Esophagus (tissue), 2 donors: Measurements from ENCODE around the gene MFSD12. TPM values are rescaled to one million over a fixed set of nuclear protein-coding genes. Genes with fewer than 3 reads are reported as not detected.
"Not testable (repeated sequence)": the region's sequence is repeated elsewhere in the genome, so short reads cannot be mapped to it uniquely, and the experiment has no call there.

Source experiments
- H3K27ac ChIP-seq, 2 donors: one replicate each; pipeline ENCODE4 v1.5.1; 2013; ENCODE audit warnings: low read depth in 2 of 2, mild to moderate bottlenecking in 2 of 2, inconsistent platforms in 1 of 2, low read length in 1 of 2, moderate library complexity in 1 of 2
- H3K27me3 ChIP-seq, 2 donors: one replicate each; pipeline ENCODE4 v1.6.1; 2013; ENCODE audit warnings: low read length in 2 of 2, control low read depth in 1 of 2, mild to moderate bottlenecking in 1 of 2; ENCODE audit not compliant: insufficient read depth in 2 of 2, control insufficient read depth in 1 of 2
- H3K36me3 ChIP-seq, 2 donors: one replicate each; pipeline ENCODE4 v1.6.1; 2013; ENCODE audit warnings: low read length in 1 of 2; ENCODE audit not compliant: control insufficient read depth in 2 of 2, insufficient read depth in 2 of 2
- H3K4me1 ChIP-seq, 2 donors: one replicate each; pipeline ENCODE4 v1.6.1; 2013; ENCODE audit warnings: low read length in 1 of 2; ENCODE audit not compliant: control insufficient read depth in 2 of 2, insufficient read depth in 2 of 2
- H3K4me3 ChIP-seq, 2 donors: one replicate each; pipeline ENCODE4 v1.5.1; 2013; ENCODE audit warnings: low read length in 2 of 2, mild to moderate bottlenecking in 2 of 2, low read depth in 1 of 2, moderate library complexity in 1 of 2
- H3K9me3 ChIP-seq, 2 donors: one replicate each; pipeline ENCODE4 v1.6.1; 2013; ENCODE audit warnings: mild to moderate bottlenecking in 2 of 2, low read depth in 1 of 2, low read length in 1 of 2, moderate library complexity in 1 of 2; ENCODE audit not compliant: control insufficient read depth in 2 of 2, insufficient read depth in 1 of 2
- WGBS, 2 donors: extraction: QIAGEN DNeasy Blood & Tissue Kit; methylation state at CpG; one replicate each; pipeline ENCODE4 v1.1.7; 2013; 5-methylcytosine and 5-hydroxymethylcytosine counted together
- polyA plus RNA-seq, 2 donors: library from polyadenylated mRNA; stranded (reverse); fragments of 200-250 nt; gene quantifications; one replicate each; pipeline ENCODE4 v1.2.3, GENCODE V29; 2013
- donor health status: healthy with polysubstance abuse.
- donor health status: Bipolar disorder and iron deficiency.

MFSD12 gene
- polyA plus RNA-seq, 2 donors = 26.8 to 27.5 TPM

DNA sequence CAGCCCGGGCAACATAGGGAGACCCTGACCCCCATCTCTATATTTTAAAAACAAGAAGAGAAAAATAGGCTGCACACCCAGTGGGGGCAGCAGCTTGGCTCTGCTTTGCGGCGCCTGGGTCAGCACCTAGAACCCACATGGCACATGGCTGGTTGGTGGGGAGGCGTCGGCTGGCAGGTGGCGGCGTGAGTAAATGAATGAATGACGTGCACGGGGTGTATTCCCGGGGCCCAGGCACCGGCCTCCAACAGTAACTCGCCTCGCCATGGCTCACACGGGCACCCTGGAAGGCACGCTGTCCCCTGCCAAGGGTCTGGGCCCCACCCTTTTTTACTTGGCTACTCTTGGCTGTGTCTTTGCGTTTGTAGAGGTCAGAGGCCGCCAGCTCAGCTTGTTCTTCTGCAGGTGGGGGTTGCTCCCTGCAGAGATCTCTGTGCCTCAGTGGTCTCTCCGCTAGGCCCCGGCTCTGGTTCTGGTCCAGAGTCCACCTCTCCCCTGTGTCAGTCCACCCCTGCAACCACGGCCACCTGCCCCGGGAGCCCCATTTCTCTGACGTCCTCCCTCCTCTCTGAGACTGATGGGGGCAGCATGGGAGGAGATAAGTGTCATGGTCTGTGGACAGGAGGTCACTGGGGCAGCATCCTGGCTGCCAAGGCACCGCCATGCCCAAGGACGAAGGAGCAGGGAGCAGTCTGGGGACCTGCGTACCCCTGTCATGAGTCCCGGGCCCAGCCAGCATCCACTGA is 45.7 kb downstream of the MFSD12 start:
- Histone ChIP-seq H3K4me3 (no peak overlapping the region), H3K27ac (no peak overlapping the region), H3K27me3 (no peaks in the 10 kb centered on the region), H3K4me1 (peaks cover 7 to 33% of the 10 kb centered on the region in 2 donors), H3K36me3 (peaks cover 4 to 15% of the 10 kb centered on the region in 2 donors), H3K9me3 (no peaks in the 10 kb centered on the region)
- WGBS, 2 donors = 80 to 83% methylated on average over 26 of the region's 26 CpGs

DNA sequence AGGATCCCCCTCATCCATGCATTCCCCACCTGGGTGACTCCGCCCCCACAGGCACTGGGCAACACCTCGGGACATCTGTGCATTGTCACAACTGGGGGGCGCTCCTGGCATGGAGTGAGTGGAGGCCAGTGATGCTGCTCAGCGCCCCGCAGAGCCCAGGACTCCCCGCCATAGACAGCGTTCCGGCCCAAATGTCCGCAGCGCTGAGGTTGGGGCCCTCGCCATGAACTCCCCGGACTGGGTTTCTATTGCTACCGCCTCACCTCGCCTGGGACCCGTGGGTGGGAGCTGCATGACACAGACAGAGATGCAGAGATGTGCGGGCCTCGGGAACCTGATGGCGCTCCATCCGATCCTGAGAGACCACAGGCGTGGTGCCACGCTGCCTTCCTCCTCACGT is 46.7 kb downstream of the MFSD12 start:
- 87 to 88% methylated on average over 22 of the region's 22 CpGs for WGBS, 2 donors
- no peak overlapping the region for H3K4me3 ChIP-seq
- H3K9me3 ChIP-seq = peaks cover 0 to 2% of the 10 kb centered on the region in 2 donors
- H3K27me3 ChIP-seq = no peaks in the 10 kb centered on the region
- no peak overlapping the region for H3K27ac ChIP-seq
- H3K4me1 ChIP-seq = peaks cover 7 to 29% of the 10 kb centered on the region in 2 donors
- H3K36me3 ChIP-seq = peaks cover 4 to 15% of the 10 kb centered on the region in 2 donors

DNA sequence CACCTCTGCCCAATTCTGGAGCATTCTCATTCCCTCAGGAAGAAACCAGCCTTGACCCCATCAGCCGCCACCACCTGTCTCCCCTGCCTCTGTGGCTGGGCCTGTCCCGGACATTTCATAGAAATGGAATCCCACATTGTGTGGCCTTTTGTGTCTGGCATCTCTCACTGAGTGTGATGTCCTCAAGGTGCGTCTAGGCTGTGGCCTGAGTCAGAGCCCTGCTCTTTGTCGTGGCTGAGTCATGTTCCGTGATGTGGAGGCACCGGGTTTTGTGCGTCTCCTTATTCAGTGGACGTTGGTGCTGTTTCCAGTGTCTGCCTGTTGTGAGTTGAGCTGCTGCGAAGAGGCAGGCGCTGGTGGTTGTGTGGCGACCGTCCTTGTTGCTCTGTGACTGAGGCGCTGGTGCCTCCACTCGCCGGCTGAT is 47.8 kb downstream of the MFSD12 start:
- H3K4me1 ChIP-seq = peaks cover 7 to 29% of the 10 kb centered on the region in 2 donors
- peaks cover 0 to 2% of the 10 kb centered on the region in 2 donors for H3K9me3 ChIP-seq
- peak overlapping the region in 1 of 2 donors; percentile 78 for H3K27ac ChIP-seq
- 74 to 80% methylated on average over 15 of the region's 15 CpGs for WGBS, 2 donors
- no peak overlapping the region for H3K4me3 ChIP-seq
- H3K27me3 ChIP-seq = no peaks in the 10 kb centered on the region
- peaks cover 4 to 11% of the 10 kb centered on the region in 2 donors for H3K36me3 ChIP-seq

DNA sequence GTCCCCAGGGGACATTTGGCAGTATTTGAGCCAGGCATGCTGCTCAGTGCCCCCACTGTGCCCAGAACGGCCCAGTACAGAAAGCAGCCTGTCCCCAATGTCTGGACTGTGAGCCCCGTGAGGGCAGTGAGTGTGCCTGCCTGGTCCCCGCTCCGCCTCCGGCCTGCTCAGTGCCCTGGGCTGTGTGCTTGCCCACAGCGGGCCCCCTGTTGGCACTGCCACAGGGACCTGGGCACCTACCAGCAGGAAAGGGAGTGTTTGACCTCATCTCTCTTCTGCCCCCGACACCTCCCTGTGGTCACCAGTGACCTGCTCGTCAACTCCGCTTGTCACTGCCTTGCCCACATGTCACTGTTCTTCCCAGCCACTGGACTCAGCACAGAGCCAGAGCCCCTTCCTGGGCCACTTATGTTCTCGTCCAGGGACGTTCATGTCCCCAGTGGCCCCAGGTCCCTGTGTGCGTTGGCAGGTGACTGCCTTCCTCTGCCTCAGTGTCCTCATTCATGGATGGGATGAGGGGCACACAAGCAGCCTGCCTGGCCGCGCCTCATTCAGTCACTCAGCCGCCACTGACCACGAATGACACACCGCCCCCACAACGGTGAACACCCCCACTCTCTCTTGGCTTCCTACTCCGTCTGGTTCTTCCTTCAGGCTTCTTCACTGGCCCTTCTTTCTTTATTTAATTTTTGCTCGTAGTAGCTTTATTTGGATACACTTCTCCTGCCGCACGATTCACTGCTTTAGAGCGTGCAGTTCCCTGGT is 48.4 kb downstream of the MFSD12 start:
- H3K4me1 ChIP-seq = peaks cover 7 to 24% of the 10 kb centered on the region in 2 donors
- peaks cover 4 to 11% of the 10 kb centered on the region in 2 donors for H3K36me3 ChIP-seq
- peaks cover 0 to 2% of the 10 kb centered on the region in 2 donors for H3K9me3 ChIP-seq
- no peaks in the 10 kb centered on the region for H3K27me3 ChIP-seq
- no peak overlapping the region for H3K4me3 ChIP-seq
- 84% methylated on average over 23 of the region's 23 CpGs for WGBS, 2 donors
- H3K27ac ChIP-seq = peak overlapping the region in 1 of 2 donors; percentile 78

DNA sequence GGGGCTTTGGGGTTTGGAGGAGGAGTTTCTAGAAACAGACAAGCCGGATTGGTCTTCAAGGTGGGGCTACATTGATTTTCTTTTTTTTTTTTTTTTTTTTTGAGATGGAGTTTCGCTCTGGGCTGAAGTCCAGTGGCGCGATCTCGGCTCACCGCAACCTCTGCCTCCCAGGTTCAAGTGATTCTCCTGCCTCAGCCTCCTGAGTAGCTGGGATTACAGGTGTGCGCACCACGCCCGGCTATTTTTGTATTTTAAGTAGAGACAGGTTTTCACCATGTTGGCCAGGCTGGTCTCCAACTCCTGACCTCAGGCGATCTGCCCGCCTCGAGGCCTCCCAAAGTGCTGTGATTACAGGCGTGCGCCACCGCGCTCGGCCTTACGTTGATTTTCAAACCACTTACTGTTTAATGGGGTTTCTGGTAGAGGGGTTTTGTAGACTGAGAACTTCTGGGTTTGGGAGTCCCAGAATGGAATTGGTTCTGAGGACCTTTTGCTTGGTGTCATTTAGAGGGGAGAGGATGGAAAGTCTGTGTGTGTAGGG is 49.2 kb downstream of the MFSD12 start:
- H3K27me3 ChIP-seq, H3K9me3 ChIP-seq, H3K4me3 ChIP-seq, H3K27ac ChIP-seq: not testable (repeated sequence)
- Histone ChIP-seq H3K36me3 (peaks cover 4 to 11% of the 10 kb centered on the region in 2 donors), H3K4me1 (peaks cover 7 to 19% of the 10 kb centered on the region in 2 donors)
- 89 to 93% methylated on average over 18 of the region's 18 CpGs for WGBS, 2 donors

DNA sequence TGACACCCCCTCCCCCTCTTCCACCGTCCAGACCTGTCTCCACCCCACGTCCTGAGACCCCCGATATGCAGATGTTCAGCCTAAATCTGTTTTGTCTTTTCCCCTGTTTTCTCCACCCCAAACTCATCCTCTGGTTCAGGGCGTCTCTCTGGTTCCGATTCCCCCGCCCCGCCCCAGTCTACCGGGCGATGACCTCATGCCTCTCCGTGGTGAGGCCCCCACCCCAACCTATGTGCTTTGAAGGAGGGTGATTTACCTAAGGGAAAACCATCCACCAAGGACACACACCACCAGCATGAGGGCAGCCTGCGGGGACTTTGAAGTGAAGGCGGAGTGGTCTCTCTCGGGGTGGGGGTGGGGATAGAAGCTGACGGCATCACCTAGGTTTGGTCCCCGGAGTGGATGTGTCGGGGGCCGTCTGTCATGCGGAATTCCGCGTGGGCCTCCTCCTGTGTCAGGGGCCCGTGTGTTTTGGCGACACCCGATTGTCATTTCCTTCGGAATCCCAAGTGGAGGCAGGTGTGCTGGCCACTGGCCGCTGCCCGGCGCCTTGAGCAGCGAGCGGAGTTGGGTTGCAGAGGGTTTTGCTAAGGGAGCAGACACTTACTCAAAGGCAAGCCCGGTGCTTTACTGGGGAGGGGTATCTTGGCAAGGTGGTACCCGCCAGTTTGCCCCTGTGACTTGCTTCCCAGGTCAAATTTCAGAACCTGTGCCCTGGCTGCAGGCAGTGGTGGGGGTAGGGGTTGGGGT is 49.8 kb downstream of the MFSD12 start:
- peak overlapping the region; percentile 86 to 99 for H3K27ac ChIP-seq
- peak overlapping the region; percentile 86 to 98 for H3K4me3 ChIP-seq
- H3K36me3 ChIP-seq = peaks cover 4 to 11% of the 10 kb centered on the region in 2 donors
- 26 to 27% methylated on average over 31 of the region's 31 CpGs for WGBS, 2 donors
- peaks cover 7 to 17% of the 10 kb centered on the region in 2 donors for H3K4me1 ChIP-seq
- H3K9me3 ChIP-seq = peaks cover 0 to 2% of the 10 kb centered on the region in 2 donors
- H3K27me3 ChIP-seq = no peaks in the 10 kb centered on the region

DNA sequence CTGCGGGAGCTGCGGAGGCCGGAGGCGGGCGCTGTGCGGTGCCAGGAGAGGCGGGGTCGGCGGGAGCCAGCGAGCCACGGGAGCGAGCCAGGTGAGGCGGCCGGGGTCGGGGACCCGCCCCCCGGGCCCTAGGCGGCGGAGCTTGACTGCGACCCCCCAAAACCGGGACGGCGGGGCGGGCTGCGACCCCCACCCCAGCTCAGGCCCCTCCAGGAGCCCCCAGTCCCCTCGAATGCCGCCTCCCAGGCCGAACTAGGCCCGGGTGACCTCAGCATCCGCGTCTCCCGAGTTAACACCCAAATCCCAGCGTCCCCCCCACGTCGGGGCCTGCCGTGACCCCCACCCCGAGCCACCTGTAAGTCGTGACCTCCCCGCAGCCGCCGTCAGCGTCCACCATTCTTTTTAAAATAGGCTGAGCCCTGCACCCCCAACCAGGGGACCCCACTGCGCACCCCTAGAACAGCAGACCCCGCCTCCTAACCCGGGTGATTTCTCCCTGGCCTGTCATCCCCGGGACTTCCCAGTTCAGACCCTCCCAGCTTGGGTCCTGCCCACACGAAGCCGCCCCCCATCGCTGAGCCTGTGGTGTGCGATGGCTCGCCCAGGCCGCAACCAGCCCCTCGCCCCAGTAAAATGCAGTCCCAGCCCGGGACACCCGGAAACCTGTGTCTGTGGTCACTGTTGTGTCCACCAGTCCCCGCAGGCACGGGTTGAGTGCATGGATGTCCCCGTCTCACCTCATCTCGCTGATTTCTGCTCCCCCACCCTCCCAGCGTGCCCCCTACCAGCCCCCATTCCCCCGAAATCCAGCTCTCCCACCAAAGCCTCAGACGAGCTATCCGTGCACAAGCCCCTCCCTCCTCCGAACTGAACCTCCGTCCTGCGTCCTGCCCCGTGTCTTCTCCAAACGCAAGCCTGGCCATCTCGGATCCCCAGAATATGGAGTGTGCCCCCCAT is 50.7 kb downstream of the MFSD12 start:
- Histone ChIP-seq H3K27ac (peak overlapping the region; percentile 86 to 99), H3K4me1 (peaks cover 7 to 17% of the 10 kb centered on the region in 2 donors), H3K27me3 (no peaks in the 10 kb centered on the region), H3K9me3 (peaks cover 0 to 2% of the 10 kb centered on the region in 2 donors), H3K36me3 (peaks cover 4 to 11% of the 10 kb centered on the region in 2 donors), H3K4me3 (peak overlapping the region; percentile 86 to 98)
- 0 to 1% methylated on average over 42 to 69 of the region's 69 CpGs for WGBS, 2 donors

DNA sequence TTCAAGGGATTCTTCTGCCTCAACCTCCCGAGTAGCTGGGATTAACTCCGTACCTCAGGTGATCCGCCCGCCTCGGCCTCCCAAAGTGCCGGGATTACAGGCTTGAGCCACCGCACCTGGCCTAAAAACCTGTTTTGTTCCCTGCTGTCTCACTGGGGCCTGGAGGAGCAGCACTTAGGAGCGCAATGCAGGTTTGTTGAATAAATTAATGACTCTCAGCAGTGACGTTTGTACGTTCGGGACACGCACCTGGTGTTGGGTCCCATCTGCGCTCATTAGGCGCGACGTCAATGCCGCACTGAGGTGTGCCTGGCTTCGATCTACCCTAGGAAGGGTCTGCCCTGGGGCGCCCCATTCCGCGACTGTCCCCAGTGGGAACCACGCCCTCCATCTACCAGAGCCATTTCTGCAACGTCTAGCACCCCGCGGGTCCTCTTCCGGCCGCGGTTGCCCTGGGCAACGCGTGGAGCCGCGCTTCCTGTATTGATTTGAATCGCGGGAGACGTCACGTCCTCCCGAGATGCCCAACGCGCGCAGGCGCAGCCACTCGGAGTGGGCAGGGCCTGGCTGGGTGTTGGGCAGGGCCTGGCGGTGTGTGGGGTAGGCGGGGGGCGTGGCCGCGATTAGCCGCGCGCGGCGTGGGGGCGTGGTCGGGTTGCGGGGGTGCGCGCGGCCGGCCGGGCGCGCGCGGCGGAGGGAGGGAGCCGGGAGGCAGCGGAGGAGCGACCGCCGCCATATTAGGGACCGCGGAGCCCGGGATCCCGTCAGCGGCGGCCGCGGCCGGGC is 51.6 kb downstream of the MFSD12 start, which contains the start of gene FZR1:
Gene FZR1, plus strand, starts transcription at position 714 of the 786 bp plus-strand sequence. CDS start 16,679 bp downstream, outside the sequence.
- Histone ChIP-seq H3K27me3 (no peaks in the 10 kb centered on the region), H3K27ac (peak within 1 kb of the TSS; percentile 97 to 99), H3K4me3 (peak within 1 kb of the TSS; percentile 86 to 98), H3K4me1 (peaks cover 7 to 17% of the 10 kb centered on the region in 2 donors), H3K9me3 (peaks cover 0 to 2% of the 10 kb centered on the region in 2 donors), H3K36me3 (peaks cover 4 to 11% of the 10 kb centered on the region in 2 donors)
- WGBS, 2 donors = 1% methylated on average over 58 to 79 of the region's 79 CpGs
